Ovary (tissue), 9 donors: Measurements from ENCODE around the gene GPD1L. TPM values are rescaled to one million over a fixed set of nuclear protein-coding genes. Genes with fewer than 3 reads are reported as not detected.

Experiments used
- DNase-seq, 5 donors: peaks; one replicate each; pipeline ENCODE4 v3.0.0-alpha.2; 2019 to 2020
- H3K27ac ChIP-seq, 2 donors: fragments of 200-600 bp; one replicate each; pipeline versions ENCODE4 v1.5.1 to v1.8.0; 2019 to 2022
- H3K27me3 ChIP-seq: fragments of 200-600 bp; one replicate; pipeline ENCODE4 v1.8.0; 2022
- H3K36me3 ChIP-seq: fragments of 200-600 bp; sonication (generic); one replicate; pipeline ENCODE4 v1.5.1; 2019
- H3K4me1 ChIP-seq: one replicate; pipeline ENCODE4 v1.8.1; 2013; ENCODE audit warnings: mild to moderate bottlenecking, moderate library complexity; ENCODE audit not compliant: insufficient read depth
- H3K4me3 ChIP-seq: fragments of 200-600 bp; sonication (generic); one replicate; pipeline ENCODE4 v1.5.1; 2017
- H3K9me3 ChIP-seq, 2 donors: fragments of 200-600 bp in 1 of 2; sonication (generic) in 1 of 2; one replicate each; pipeline versions ENCODE4 v1.5.1 to v1.8.1; 2013 to 2019; ENCODE audit warnings: mild to moderate bottlenecking in 1 of 2, moderate library complexity in 1 of 2
- EP300 ChIP-seq: sonication (generic); formaldehyde crosslinking; IDR thresholded peaks from one replicate; pipeline ENCODE4 v1.6.1; 2017; ENCODE audit warnings: antibody characterized with exemption
- POLR2A ChIP-seq: fragments of 450-650 bp; IDR thresholded peaks from one replicate; pipeline ENCODE4 v1.6.1; 2017; ENCODE audit warnings: antibody characterized with exemption, mild to moderate bottlenecking, moderate library complexity
- WGBS, 3 donors: extraction: QIAGEN DNeasy Blood & Tissue Kit in 1 of 3; methylation state at CpG; one replicate each; pipeline versions ENCODE4 v1.1.5 to v1.1.7; 2013 to 2017; 5-methylcytosine and 5-hydroxymethylcytosine counted together
- intact Hi-C, 4 donors: fragments of 100-400 bp; cut with DNase I; formaldehyde crosslinking; loops; one replicate each; pipeline versions ENCODE4 v1.11.0 to v1.15.1; 2022 to 2023
- polyA plus RNA-seq, 2 donors: library from polyadenylated mRNA; stranded (reverse); fragments of 200-250 nt in 1 of 2; fragments of 350-450 nt in 1 of 2; fragmentation: Illumina TruSeq in 1 of 2; extraction: RNeasy Lipid Tissue Mini Kit (QIAGEN cat#74804) in 1 of 2; gene quantifications; one replicate each; pipeline ENCODE4 v1.2.3, GENCODE V29; 2013 to 2014
- total RNA-seq, 7 donors: library from RNA; depleted of rRNA in 2 of 7; stranded (reverse); fragments of >200 nt in 2 of 7; fragmentation: NEBNext Ultra II Directional in 3 of 7; extraction: Animal tissue kit (Norgen Biotek cat#: 25700) in 3 of 7; gene quantifications; one replicate each; pipeline versions ENCODE4 v1.1.0 to v1.2.4, GENCODE V29; 2016 to 2023
- TF ChIP-seq, protein P1 (sequence below), 3 donors: fragments of 450-650 bp in 2 of 3; fragments of 200-600 bp in 1 of 3; IDR thresholded peaks; one replicate each; pipeline versions ENCODE4 v1.5.1 to v1.8.0; 2016 to 2022; ENCODE audit warnings: antibody characterized with exemption in 3 of 3, mild to moderate bottlenecking in 1 of 3
- donor health status: DM: no; HTN: no; CAD: no; lungs with moderate emphysema.
- donor health status: DM: no; HTN: no; CAD: no.
- donor health status: Bipolar disorder and iron deficiency.
- donor health status: DM: yes; HTN: yes; CAD: no.
- donor health status: DM: no; HTN: no; CAD: no.
- donor health status: DM: yes; HTN: yes; CAD: no.

GPD1L gene
- total and polyA plus RNA-seq, 9 donors = 14.4 to 38.4 (median 29.4) TPM

DNA sequence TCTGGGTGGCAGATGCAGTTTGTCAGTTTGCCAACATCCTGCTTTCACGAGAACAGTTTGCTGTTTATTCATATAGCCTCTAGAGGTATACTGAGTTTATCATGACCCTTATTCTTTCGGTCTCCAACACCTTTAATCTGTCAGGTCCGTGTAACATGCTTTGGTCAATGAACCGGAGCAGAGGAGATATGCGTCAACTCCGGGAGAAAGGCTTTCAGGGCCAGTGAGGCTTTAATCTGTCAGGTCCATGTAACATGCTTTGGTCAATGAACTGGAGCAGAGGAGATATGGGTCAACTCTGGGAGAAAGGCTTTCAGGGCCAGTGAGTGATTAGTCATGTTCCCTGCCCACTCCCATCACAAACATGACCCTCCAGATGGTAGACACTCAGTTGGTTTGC lies 16.9 kb upstream of the GPD1L start:
- Histone ChIP-seq H3K4me3 (no peak overlapping the region), H3K36me3 (no peaks in the 10 kb centered on the region), H3K4me1 (no peaks in the 10 kb centered on the region), H3K27ac (no peak overlapping the region), H3K27me3 (no peaks in the 10 kb centered on the region), H3K9me3 (no peaks in the 10 kb centered on the region)
- no peak for DNase-seq
- no peak for TF ChIP-seq EP300
- no peak for TF ChIP-seq POLR2A
- TF ChIP-seq, protein P1, sequence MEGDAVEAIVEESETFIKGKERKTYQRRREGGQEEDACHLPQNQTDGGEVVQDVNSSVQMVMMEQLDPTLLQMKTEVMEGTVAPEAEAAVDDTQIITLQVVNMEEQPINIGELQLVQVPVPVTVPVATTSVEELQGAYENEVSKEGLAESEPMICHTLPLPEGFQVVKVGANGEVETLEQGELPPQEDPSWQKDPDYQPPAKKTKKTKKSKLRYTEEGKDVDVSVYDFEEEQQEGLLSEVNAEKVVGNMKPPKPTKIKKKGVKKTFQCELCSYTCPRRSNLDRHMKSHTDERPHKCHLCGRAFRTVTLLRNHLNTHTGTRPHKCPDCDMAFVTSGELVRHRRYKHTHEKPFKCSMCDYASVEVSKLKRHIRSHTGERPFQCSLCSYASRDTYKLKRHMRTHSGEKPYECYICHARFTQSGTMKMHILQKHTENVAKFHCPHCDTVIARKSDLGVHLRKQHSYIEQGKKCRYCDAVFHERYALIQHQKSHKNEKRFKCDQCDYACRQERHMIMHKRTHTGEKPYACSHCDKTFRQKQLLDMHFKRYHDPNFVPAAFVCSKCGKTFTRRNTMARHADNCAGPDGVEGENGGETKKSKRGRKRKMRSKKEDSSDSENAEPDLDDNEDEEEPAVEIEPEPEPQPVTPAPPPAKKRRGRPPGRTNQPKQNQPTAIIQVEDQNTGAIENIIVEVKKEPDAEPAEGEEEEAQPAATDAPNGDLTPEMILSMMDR (IDR thresholded peaks at IDR 0.05) = no peak
- 85 to 92% (median 88%) methylated on average over 6 of the region's 6 CpGs for WGBS, 3 donors
- intact Hi-C loops = no loop called here

DNA sequence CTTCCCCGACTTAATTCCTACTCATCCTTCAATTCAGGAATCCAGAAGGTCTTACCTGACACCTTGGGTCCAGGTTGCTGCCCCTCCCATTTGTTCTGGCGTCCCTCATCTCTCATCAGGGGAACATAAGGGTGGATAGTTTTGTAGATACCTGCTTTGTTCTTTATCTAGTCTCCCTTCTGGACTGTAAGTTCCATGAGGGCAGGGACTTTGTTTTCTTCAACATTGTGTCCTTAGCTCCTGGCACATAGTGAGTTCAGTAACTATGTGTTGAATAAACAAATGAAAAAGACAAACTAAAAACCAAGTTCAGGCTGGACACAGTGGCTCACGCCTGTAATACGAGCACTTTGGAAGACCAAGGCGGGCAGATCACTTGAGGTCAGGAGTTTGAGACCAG lies 13.2 kb upstream of the GPD1L start:
- TF ChIP-seq EP300 (no peak), POLR2A (no peak)
- TF ChIP-seq, protein P1 (IDR thresholded peaks at IDR 0.05) = no peak
- no peaks in the 10 kb centered on the region for H3K27me3 ChIP-seq
- no peaks in the 10 kb centered on the region for H3K9me3 ChIP-seq
- no peak overlapping the region for H3K4me3 ChIP-seq
- intact Hi-C loops = no loop called here
- no peak overlapping the region for H3K27ac ChIP-seq
- 88 to 93% (median 92%) methylated on average over 5 of the region's 5 CpGs for WGBS, 3 donors
- no peaks in the 10 kb centered on the region for H3K36me3 ChIP-seq
- no peak for DNase-seq
- H3K4me1 ChIP-seq = no peaks in the 10 kb centered on the region

DNA sequence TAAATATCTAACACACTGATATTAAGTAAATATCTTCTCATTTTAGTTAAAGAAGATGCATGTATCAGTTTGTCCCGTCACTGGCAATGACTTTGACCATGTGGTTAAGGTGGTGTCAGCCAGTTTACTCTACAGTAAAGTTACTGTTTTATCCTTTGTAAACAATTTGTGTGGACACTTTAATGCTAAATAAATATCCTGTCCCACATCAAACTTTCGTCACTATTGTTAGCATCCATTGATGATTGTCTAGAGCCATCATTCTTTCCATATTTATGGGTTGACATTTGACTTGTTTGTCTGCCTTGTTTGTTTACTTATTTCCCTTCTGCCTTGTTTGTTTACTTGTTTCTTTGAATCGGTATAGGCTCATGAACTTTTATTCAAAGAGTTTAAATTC lies 11.0 kb upstream of the GPD1L start:
- no peaks in the 10 kb centered on the region for H3K9me3 ChIP-seq
- intact Hi-C loops = no loop called here
- H3K36me3 ChIP-seq = no peaks in the 10 kb centered on the region
- TF ChIP-seq, protein P1 (IDR thresholded peaks at IDR 0.05) = no peak
- TF ChIP-seq EP300 (no peak), POLR2A (no peak)
- no peak overlapping the region for H3K27ac ChIP-seq
- H3K4me3 ChIP-seq = no peak overlapping the region
- WGBS, 3 donors = 65 to 74% (median 66%) methylated on average over 3 of the region's 3 CpGs
- H3K4me1 ChIP-seq = no peaks in the 10 kb centered on the region
- DNase-seq = no peak
- H3K27me3 ChIP-seq = no peaks in the 10 kb centered on the region

DNA sequence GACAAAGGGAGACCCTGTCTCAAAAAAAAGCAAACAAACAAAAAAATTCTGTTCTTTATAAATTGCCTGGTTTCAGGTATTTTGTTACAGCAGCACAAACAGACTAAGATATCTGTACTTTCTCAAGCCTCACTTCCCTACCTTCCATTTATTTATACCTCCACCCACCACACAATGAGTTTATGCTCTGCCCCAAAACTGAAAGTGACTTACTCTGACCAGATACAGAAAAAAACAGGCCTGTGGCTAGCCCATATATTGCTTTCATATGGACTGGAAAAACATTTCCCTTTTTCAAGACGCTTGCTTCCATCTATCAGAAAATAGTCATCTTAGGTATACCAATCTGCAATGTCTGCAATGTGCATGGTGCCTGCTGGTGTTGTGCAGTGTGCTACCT lies 8.7 kb upstream of the GPD1L start:
- 87 to 93% (median 93%) methylated on average over 1 of the region's 1 CpG for WGBS, 3 donors
- Histone ChIP-seq H3K4me1 (no peaks in the 10 kb centered on the region), H3K27ac (no peak overlapping the region), H3K36me3 (no peaks in the 10 kb centered on the region), H3K27me3 (no peaks in the 10 kb centered on the region), H3K9me3 (peaks cover 0 to 2% of the 10 kb centered on the region in 2 donors), H3K4me3 (no peak overlapping the region)
- TF ChIP-seq, protein P1 (IDR thresholded peaks at IDR 0.05) = no peak
- TF ChIP-seq EP300 = no peak
- DNase-seq = no peak
- intact Hi-C loops = no loop called here

DNA sequence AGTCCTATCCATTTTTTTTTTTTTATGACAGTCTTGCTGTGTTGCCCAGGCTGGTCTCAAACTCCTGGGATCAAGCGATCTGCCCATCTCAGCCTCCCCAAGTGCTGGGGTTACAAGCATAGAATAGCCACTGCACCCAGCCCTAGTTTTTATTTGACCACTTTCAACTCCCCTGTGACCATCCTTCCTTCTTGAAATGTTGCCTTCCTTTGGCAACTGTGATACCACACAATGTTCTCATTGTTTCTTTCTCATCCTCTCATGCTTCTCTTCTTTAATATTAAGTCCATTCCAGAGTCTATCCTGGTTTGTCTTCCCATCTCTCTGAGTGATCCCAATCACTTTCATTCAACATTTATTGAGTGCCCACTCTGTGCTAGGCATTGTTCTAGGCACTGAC lies 7.9 kb upstream of the GPD1L start:
- intact Hi-C loops = no loop called here
- no peaks in the 10 kb centered on the region for H3K4me1 ChIP-seq
- no peaks in the 10 kb centered on the region for H3K27me3 ChIP-seq
- H3K27ac ChIP-seq = no peak overlapping the region
- 96 to 100% (median 97%) methylated on average over 1 of the region's 1 CpG for WGBS, 3 donors
- H3K4me3 ChIP-seq = no peak overlapping the region
- peaks cover 0 to 2% of the 10 kb centered on the region in 2 donors for H3K9me3 ChIP-seq
- no peaks in the 10 kb centered on the region for H3K36me3 ChIP-seq
- no peak for DNase-seq
- TF ChIP-seq, protein P1 (IDR thresholded peaks at IDR 0.05) = no peak
- no peak for TF ChIP-seq EP300
- no peak for TF ChIP-seq POLR2A
